ENCODE results near the gene NOXA1.

Gene NOXA1

GRCh38 chr9:137455359-137455991 lies 32.3 kb downstream of the NOXA1 start:
- TF ChIP-seq CTCF (IDR thresholded peaks at IDR 0.05; ENCODE audit: unreplicated experiment in 3 of 3), result no peak
- no peaks in the 10 kb centered on the region for H3K36me3 Mint-ChIP-seq (ENCODE audit: low read depth)
- H3K9me3 Mint-ChIP-seq, result no peaks in the 10 kb centered on the region
- H3K4me3 Mint-ChIP-seq, result peak overlapping the region; percentile 51 to 64 (median 62)
- H3K27me3 Mint-ChIP-seq (ENCODE audit: low read depth), result peaks cover 4% of the 10 kb centered on the region
- peaks cover 12% of the 10 kb centered on the region for H3K4me1 Mint-ChIP-seq
- H3K27ac Mint-ChIP-seq, result peak overlapping the region in 1 of 3 experiments; percentile 33

GRCh38 chr9:137456061-137456863 lies 33.1 kb downstream of the NOXA1 start:
- no peaks in the 10 kb centered on the region for H3K9me3 Mint-ChIP-seq
- H3K4me3 Mint-ChIP-seq, result peak overlapping the region; percentile 64 to 81 (median 72)

GRCh38 chr9:137456864-137457405 lies 33.7 kb downstream of the NOXA1 start:
- Mint-ChIP-seq H3K4me1 (peaks cover 12% of the 10 kb centered on the region), H3K9me3 (no peaks in the 10 kb centered on the region), H3K27ac (peak overlapping the region in 2 of 3 experiments; percentile 33 to 75), H3K27me3 (ENCODE audit: low read depth) (peaks cover 8% of the 10 kb centered on the region), H3K4me3 (peak overlapping the region; percentile 57 to 81 (median 61)), H3K36me3 (ENCODE audit: low read depth) (no peaks in the 10 kb centered on the region)
- TF ChIP-seq CTCF (IDR thresholded peaks at IDR 0.05; ENCODE audit: unreplicated experiment in 3 of 3), result no peak

More at GRCh38 chr9:137456061-137456863, 33.1 kb downstream of the NOXA1 start:
- Mint-ChIP-seq H3K27me3 (ENCODE audit: low read depth) (peaks cover 8% of the 10 kb centered on the region), H3K4me1 (peaks cover 12% of the 10 kb centered on the region), H3K27ac (peak overlapping the region in 2 of 3 experiments; percentile 33 to 75), H3K36me3 (ENCODE audit: low read depth) (no peaks in the 10 kb centered on the region)
- TF ChIP-seq CTCF (IDR thresholded peaks at IDR 0.05; ENCODE audit: unreplicated experiment in 3 of 3), result no peak

- H3K27ac Mint-ChIP-seq, result no peak overlapping the region
- peak overlapping the region; percentile 66 to 68 (median 66) for H3K4me3 Mint-ChIP-seq
- H3K9me3 Mint-ChIP-seq, result no peaks in the 10 kb centered on the region
- no peak for TF ChIP-seq CTCF (IDR thresholded peaks at IDR 0.05; ENCODE audit: unreplicated experiment in 3 of 3)
- H3K4me1 Mint-ChIP-seq, result peaks cover 12% of the 10 kb centered on the region
- H3K36me3 Mint-ChIP-seq (ENCODE audit: low read depth), result no peaks in the 10 kb centered on the region
- peaks cover 10% of the 10 kb centered on the region for H3K27me3 Mint-ChIP-seq (ENCODE audit: low read depth)
Measured at GRCh38 chr9:137457406-137458193, 34.4 kb downstream of the NOXA1 start.

GRCh38 chr9:137458194-137459151 lies 35.3 kb downstream of the NOXA1 start:
- H3K4me3 Mint-ChIP-seq, result peak overlapping the region in 1 of 3 experiments; percentile 19
- H3K4me1 Mint-ChIP-seq, result peaks cover 12% of the 10 kb centered on the region
- no peak for TF ChIP-seq CTCF (IDR thresholded peaks at IDR 0.05; ENCODE audit: unreplicated experiment in 3 of 3)
- peaks cover 16% of the 10 kb centered on the region for H3K27me3 Mint-ChIP-seq (ENCODE audit: low read depth)
- H3K27ac Mint-ChIP-seq, result no peak overlapping the region
- H3K36me3 Mint-ChIP-seq (ENCODE audit: low read depth), result no peaks in the 10 kb centered on the region
- H3K9me3 Mint-ChIP-seq, result no peaks in the 10 kb centered on the region
